Jurkat, Clone E6-1 (cell line): ENCODE results near the gene GANC.
A peak's percentile ranks its signal among the peaks of the same experiment; 100 is the strongest.
"Not testable (repeated sequence)": the region's sequence is repeated elsewhere in the genome, so short reads cannot be mapped to it uniquely, and the experiment has no call there.

Experiments used
- DNase-seq: peaks from one replicate; pipeline ENCODE4 v3.0.0-alpha.2; 2011; ENCODE audit warnings: low read depth, low spot score
- H3K4me3 ChIP-seq: 2 replicates; pipeline ENCODE4 v1.5.1; 2011; ENCODE audit warnings: mild to moderate bottlenecking, low read length, control low read depth, moderate library complexity

GANC gene

DNA sequence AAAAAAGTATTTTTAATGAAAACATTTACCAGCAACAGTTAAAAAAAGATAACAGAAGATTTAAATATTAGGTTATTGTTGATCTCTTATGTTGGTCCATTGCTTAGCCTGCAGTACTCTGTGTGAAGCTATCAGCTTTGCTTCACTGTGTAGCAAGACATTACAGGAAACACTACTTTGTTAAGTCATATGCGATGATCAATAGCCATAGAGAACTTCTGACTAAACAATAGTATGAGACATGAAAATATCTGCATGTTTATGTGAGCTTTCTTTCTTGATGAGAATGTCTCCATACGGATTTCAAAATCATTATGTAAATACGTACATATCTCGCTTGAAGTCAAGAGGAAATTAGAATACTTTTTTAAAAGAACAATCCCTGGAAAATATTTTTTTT, 59.3 kb downstream of the GANC start:
- H3K4me3 ChIP-seq = no peak overlapping the region
- no peak for DNase-seq

DNA sequence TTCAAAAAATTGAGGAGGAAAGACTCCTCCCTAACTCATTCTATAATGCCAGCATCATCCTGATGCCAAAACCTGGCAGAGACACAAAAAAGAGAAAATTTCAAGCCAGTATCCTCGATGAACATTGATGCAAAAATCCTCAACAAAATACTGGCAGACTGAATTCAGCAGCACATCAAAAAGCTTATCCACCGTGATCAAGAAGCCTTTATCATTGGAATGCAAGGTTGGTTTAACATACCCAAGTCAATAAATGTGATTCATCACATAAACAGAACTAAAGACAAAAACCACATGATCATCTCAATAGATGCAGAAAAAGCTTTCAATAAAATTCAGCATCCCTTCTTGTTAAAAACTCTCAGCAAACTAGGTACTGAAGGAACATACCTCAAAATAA, 62.1 kb downstream of the GANC start:
- no peak overlapping the region for H3K4me3 ChIP-seq
- no peak for DNase-seq

DNA sequence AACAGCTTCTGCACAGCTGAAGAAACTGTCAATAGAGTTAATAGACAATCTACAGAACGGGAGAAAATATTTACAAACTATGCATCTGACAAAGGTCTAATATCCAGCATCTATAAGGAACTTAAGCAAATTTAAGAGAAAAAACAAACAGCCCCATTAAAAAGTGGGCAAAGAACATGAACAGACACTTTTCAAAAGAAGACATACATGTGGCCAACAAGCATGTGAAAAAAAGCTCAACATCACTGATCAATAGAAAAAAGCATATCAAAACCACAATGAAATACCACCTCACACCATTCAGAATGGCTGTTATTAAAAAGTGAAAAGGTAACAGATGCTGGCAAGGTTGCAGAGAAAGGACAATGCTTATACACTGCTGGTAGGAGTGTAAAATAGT, 63.6 kb downstream of the GANC start:
- not testable (repeated sequence) for H3K4me3 ChIP-seq, DNase-seq

DNA sequence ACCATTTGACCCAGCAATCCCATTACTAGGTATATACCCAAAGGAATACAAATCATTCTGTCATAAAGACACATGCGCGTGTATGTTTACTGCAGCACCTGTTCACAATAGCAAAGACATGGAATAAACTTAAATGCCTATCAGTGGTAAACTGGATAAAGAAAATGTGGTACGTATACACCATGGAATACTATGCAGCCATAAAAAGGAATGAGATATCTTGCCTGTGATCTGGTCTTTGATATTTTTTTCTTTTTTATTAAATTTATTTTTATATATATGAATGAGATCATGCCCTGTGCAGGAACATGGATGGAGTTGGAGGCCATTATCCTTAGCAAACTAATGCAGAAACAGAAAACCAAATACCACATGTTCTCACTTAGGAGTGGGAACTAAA, 64.1 kb downstream of the GANC start:
- not testable (repeated sequence) for DNase-seq, H3K4me3 ChIP-seq

DNA sequence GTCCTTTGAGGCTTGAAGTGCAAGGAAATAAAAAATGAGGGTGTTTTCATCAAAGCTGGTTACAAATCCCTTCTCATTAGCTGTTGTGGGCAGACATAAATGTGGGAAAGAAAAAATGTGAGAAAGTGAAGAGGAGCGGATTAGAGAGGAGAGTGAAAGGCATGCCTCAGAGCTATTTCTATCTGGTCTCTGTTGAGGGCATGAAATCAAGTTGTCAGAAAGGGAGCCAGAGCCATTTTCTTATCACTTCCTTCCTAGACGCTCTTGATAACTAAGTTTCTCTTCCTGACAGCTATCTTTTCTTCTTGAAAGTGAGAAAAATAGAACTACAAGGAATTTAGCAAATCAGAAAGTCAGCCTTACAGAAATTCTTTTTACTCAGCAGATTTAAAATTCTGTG, 65.5 kb downstream of the GANC start:
- no peak overlapping the region for H3K4me3 ChIP-seq
- DNase-seq = no peak

DNA sequence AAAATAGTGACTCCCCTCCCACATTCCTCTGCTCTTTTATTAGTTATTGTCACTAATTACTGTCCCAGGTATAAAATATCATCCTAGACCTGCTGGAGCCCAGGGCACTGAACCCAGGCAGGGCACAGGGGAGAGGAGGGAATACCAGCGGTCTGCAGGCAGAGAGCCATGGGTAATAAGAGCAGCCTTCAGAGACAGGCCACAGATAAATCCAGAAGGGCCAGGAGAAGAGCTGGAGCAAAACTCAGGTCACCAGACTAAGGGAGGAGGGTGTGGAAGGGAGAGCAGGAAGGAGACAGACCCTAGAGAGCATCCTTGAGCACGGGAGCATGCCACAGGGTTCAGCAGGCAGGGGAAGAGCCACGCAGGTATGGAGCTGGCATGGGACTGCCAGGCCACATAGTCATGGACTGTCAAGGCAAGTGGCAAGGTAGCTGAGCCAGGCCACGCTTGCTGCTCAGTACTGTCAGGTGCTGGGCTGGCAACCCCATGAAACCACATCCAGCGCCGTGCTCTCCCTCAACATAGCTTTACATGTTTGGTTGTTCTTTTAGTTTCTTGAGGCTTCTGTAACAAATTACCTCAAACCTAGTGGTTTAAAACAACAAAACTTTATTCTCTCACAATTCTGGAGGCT, 70.7 kb downstream of the GANC start:
- peak; percentile 28 for DNase-seq

DNA sequence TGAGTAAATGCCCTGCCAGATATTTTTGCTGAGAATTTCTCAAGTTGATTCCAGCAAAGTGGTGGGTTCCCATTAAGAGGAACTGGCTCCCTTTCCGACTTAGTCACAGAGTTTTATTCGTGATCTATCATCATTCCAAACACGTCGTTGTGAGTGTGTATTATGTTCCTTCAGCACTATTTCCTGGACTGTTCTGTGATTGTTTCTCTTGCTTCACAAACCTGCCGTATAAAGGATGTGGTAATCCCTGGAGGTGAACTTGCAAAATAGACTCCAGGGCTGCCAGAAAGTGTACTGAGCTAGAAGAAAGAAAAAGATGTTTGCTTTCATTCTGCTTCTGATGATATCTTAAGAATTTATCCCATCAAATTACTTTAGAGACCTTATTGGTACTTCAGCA, 71.8 kb downstream of the GANC start:
- peak; percentile 57 for DNase-seq
- no peak overlapping the region for H3K4me3 ChIP-seq

More for the DNA sequence above, 70.7 kb downstream of the GANC start:
- no peak overlapping the region for H3K4me3 ChIP-seq

DNA sequence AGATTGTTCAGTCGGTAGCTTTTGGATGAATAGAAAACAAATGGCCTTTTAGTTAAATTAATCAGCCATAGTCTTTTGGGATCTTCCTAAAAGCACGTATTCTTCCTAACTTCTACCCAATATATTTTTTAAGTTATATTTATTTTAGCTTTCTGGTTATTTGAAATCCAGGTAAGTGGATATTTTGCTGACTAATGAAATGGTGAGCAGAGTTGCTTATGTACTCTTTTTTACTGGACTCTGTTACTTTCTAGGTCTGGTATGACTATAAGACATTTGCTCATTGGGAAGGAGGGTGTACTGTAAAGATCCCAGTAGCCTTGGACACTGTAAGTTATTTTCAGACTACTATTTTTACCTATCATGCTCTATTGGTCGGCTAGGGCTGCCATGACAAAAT, 72.5 kb downstream of the GANC start:
- H3K4me3 ChIP-seq = no peak overlapping the region
- DNase-seq = no peak

DNA sequence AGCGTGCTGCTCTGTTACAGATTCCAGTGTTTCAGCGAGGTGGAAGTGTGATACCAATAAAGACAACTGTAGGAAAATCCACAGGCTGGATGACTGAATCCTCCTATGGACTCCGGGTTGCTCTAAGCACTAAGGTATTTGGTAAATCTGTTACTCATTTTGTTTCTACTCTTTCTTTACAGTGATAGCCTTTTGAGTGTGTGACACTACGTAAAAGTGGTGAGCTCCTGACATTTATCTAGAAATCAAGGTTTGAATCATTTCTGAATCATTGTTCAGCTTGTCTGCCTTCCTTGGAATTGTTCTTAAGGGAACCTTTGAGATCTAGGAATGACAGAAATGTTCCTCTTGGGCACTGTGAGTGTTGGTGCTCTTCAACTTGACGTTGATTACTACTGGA, 75.1 kb downstream of the GANC start:
- DNase-seq = no peak
- H3K4me3 ChIP-seq = no peak overlapping the region

DNA sequence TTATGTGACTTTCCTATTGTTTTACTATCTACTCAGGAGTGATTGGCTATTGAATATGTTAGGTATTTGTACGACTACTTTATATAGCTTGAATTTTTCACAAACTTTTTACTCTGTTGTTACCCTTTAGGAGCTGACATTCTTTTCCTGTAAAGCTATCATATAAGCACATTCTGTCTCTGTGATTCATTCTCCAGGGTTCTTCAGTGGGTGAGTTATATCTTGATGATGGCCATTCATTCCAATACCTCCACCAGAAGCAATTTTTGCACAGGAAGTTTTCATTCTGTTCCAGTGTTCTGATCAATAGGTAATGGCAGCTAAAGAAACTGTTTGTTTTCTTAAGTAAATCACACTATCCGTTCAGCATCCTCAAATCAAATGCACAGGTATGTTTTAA, 76.2 kb downstream of the GANC start:
- no peak for DNase-seq
- no peak overlapping the region for H3K4me3 ChIP-seq

DNA sequence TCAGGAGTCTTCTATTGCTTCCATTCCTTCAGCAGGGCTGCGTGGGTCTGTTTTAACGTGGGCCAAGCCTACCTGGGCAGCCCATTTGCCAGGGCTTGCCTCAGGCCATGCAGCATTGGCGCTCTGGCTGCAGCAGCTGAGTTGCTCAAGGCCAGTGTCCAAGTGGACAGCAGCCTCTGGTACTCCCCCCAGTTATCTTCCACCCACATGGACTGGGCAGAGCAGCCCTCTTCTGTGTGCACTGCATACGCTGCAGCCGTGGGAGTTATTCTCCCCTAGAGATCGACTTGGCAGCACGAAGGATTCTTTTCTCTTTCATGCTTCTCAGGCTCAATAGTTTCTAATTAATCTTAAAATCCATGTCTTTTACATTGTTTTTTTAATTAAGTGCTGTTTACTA, 79.4 kb downstream of the GANC start:
- H3K4me3 ChIP-seq = no peak overlapping the region
- DNase-seq = no peak

DNA sequence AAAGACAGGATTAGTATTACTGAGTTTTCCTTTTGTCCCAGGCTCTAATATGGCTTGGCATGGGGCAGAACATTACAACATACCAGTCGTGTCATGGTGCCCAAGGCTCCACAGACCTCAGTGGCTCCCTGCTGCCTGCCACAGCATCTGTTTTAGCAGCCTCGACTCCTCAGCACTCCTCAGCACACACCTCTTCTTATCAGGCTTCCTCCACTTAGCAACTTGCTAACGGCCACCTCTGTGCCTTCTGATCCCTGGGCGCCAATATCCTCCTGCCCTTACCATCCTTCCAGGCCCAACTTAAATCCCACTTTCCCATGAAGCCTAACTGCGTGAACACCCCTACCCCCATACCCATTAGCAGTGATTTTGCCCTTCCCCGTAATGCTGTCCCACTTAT, 80.1 kb downstream of the GANC start:
- no peak overlapping the region for H3K4me3 ChIP-seq
- no peak for DNase-seq

DNA sequence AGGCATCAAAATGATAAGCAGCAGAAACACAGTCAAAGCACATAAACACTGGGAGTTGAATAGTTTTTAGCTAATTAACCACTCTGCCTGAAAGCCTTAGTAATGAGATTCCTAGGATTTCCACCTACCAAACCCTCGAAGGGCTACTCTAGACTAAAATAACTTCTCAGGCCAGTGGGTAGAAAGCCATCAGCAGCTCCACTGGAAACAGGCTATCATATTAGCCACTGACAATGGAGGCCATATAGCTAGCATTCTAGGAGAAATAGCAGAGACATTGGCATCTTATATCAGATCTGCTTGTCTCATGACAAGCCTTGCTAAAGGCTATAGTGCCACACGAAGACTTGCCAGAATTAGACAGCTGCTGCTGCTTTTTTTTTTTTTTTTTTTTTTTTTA, 81.8 kb downstream of the GANC start:
- no peak overlapping the region for H3K4me3 ChIP-seq
- no peak for DNase-seq

DNA sequence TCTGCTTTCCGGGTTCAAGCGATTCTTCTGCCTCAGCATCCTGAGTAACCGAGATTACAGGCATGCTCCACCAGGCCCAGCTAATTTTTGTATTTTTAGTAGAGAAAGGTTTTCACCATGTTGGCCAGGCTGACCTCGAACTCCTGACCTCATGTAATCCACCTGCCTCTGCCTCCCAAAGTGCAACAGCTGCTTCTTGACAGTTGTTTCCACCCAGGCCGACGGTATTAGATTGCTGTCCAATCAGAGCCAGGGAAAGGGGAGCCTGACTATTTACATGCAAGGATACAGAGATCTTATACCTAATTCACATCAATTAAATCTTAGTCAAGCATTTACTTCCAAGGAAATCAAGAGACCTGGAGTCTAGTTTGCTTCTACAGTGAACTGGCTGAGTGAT, 82.3 kb downstream of the GANC start:
- no peak overlapping the region for H3K4me3 ChIP-seq
- DNase-seq = no peak

DNA sequence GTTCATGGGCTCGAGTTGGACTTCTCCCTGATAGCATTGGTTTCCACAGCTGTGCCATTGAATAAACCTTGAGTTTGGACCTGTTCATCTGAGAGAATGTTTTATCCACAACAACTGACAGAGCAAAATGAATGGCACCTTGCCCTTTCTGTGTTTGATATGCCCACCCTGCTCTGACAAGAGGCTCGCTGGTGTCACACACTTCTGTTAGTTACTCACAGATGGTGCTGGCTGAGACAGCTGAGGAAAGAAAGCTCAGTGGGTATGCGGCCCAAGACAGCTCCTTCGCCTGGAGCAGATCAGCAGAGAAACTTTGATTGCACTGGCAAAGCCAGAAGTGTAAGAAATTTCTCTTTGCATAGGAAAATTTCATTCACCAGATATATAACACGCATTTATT, 83.8 kb downstream of the GANC start:
- no peak for DNase-seq
- H3K4me3 ChIP-seq = no peak overlapping the region

DNA sequence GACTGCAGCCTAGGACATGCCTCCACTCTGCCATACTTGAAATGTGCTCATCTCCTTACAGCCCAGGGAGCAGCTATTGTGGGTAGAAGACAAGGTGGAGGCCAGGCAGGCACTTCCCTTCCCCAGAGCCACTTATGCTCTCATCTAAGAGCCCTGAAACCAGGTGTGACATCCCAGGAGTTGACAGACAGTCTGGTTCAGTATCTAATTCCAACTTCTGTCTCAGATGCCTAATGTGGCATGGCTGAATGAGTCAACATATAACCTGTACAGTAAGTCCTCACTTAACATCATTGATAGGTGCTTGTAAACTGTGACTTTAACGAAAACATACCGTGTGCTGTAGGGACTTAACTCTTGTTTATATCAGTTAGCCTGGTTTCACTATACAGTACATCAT, 85.1 kb downstream of the GANC start:
- H3K4me3 ChIP-seq = no peak overlapping the region
- DNase-seq = no peak

DNA sequence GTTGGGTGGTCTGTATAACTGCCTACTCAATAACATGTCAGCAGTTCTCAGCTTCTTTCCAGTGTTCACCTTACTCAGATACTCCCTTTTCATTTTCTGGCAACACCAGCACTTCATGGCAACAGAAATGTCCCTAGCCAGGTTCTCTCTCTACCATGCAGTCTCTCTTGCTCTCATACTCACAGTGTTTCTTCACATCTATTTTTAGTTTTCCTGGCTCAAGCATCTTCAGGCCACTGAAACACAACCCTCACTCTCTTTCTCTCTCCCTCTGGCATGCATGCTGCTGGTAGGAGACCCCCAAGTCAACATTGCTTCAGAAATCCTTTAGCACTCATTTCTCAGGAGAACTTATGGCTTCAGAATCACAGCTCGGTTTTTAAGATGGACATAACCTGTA, 86.2 kb downstream of the GANC start, which contains the start of gene CAPN3:
CAPN3 (plus strand) TSS at position 253 of the 400 bp plus-strand sequence. CDS start 305 bp downstream, outside the sequence.
- H3K4me3 ChIP-seq = no peak within 1 kb of the TSS
- no peak for DNase-seq

DNA sequence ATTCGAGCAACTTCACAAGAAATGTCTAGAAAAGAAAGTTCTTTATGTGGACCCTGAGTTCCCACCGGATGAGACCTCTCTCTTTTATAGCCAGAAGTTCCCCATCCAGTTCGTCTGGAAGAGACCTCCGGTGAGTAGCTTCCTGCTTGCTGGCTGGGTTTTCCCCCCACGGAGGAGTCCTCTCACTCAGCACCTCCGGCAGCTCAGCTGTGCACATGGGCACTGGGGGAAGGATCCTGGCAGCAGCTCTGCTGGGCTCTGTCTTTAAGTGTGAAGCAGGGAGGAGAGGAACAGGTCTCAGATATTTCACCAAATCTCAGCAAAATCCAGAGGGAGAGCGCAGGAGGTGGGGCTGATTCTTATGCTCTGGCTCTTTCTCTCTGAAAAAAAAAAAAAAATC, 87.0 kb downstream of the GANC start:
- no peak for DNase-seq
- no peak overlapping the region for H3K4me3 ChIP-seq

DNA sequence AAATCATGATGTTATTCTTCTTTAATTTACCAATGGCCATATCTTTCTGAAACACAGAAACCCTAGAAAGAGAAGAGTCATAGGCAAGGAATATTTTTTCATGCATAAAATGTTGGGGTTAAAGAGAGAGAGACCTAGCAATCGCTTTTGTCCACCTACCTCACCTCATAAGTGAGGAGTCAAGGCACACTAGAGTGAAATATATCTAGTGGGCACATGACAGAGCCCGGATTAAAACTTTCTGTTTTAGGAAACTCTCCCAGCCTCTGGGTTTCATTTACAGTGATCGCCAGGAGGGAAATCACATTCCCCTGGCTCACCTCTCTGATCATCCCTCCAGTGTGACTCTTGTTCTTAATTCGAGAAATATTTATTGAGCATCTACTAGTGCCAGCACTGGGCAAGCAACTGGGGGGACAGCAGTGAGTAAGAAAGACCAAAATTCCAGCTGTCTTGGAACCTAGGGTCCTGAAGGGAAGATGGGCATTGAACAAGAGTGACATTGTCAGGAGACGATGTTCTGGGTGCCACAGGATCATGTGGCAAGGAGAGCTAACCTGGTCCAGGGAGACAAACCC, 87.6 kb downstream of the GANC start:
- no peak overlapping the region for H3K4me3 ChIP-seq
- no peak for DNase-seq

DNA sequence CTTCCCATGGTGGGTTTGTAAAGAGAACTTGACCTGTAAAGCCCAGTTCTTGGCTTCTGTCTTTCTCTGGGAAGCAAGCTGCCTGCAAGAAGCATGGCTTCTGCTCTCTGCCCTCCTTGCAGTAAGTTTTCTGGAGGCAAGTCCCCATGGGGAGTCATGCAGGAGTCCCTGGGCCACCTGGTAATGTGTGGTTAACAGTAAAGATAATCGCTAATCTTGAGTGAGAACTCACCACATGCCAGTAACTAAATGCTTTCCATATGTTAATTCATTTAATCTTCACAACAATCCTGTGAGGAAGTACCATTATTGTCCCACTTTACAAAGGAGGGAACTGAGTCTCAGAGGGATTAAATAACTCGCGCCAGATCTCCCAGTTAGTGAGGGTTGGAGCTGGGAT, 90.5 kb downstream of the GANC start:
- no peak overlapping the region for H3K4me3 ChIP-seq
- no peak for DNase-seq

DNA sequence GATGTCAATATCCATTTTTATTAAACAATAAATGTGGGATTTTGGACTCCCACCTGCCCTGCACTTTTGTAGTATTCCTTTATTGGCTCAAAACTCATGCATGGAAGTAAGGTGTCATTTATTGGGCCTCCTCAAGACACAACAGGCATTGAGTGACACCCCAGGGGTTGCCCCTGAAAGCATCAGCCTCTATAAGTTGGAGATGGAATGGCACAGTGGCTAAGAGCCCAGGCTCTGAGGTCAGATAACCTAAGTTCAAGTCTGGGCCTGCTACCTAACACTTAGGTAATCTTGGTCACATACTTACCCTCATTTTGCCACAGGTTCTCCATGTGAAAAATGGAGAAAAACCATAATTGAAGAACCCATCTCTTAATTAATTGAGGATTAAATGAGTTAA, 90.9 kb downstream of the GANC start:
- H3K4me3 ChIP-seq = no peak overlapping the region
- DNase-seq = no peak
